GM23338 (cell line): ENCODE results near the gene PHYKPL. TPM values are rescaled to one million over a fixed set of nuclear protein-coding genes. Genes with fewer than 3 reads are reported as not detected.
"Not testable (repeated sequence)": the region's sequence is repeated elsewhere in the genome, so short reads cannot be mapped to it uniquely, and the experiment has no call there.

ENCODE experiments used
- ATAC-seq: fragments of 200-7000 bp; cut with Tn5 transposase; 3 replicates; pipeline ENCODE4 v1.9.1; 2020
- DNase-seq: peaks from one replicate; pipeline ENCODE4 v3.0.0-alpha.2; 2015; ENCODE audit warnings: low spot score
- H2AFZ ChIP-seq: fragments of 200-600 bp; sonication (generic); 2 replicates; pipeline ENCODE4 v1.8.0; 2016; ENCODE audit warnings: antibody characterized with exemption, mild to moderate bottlenecking, moderate library complexity
- H3F3A ChIP-seq: fragments of 200-600 bp; sonication (generic); replicated peaks from 2 replicates; pipeline ENCODE4 v1.8.0; 2017; ENCODE audit warnings: antibody characterized with exemption, mixed run types, low read depth
- H3K27ac ChIP-seq: fragments of 200-600 bp; sonication (generic); 2 replicates; pipeline ENCODE4 v1.6.1; 2016; ENCODE audit warnings: low read depth
- H3K27me3 ChIP-seq: fragments of 200-600 bp; sonication (generic); 2 replicates; pipeline ENCODE4 v1.8.0; 2016; ENCODE audit warnings: mild to moderate bottlenecking, mixed run types, moderate library complexity; ENCODE audit not compliant: insufficient read depth
- H3K36me3 ChIP-seq: fragments of 200-600 bp; sonication (generic); 2 replicates; pipeline ENCODE4 v1.8.0; 2016; ENCODE audit warnings: mild to moderate bottlenecking; ENCODE audit not compliant: insufficient read depth
- H3K4me1 ChIP-seq: fragments of 200-600 bp; sonication (generic); 2 replicates; pipeline ENCODE4 v1.8.0; 2016; ENCODE audit warnings: mild to moderate bottlenecking, moderate library complexity; ENCODE audit not compliant: insufficient read depth
- H3K4me2 ChIP-seq: fragments of 200-600 bp; sonication (generic); 2 replicates; pipeline ENCODE4 v1.7.1; 2017; ENCODE audit warnings: mixed run types
- H3K4me3 ChIP-seq: fragments of 200-600 bp; sonication (generic); 2 replicates; pipeline ENCODE4 v1.6.1; 2016; ENCODE audit warnings: mixed run types
- H3K79me2 ChIP-seq: fragments of 200-600 bp; sonication (generic); replicated peaks from 2 replicates; pipeline ENCODE4 v1.8.0; 2017; ENCODE audit warnings: mild to moderate bottlenecking; ENCODE audit not compliant: insufficient read depth
- H3K9me2 ChIP-seq: fragments of 200-600 bp; sonication (generic); 2 replicates; pipeline ENCODE4 v1.8.0; 2017; ENCODE audit not compliant: insufficient read depth
- H4K20me1 ChIP-seq: fragments of 200-600 bp; sonication (generic); replicated peaks from 2 replicates; pipeline ENCODE4 v1.8.0; 2017; ENCODE audit warnings: mild to moderate bottlenecking; ENCODE audit not compliant: insufficient read depth
- H3K27ac Mint-ChIP-seq: 2 replicates; pipeline ENCODE4 v1.8.0; 2020; ENCODE audit warnings: inconsistent platforms, mild to moderate bottlenecking, moderate library complexity, mixed read lengths
- H3K27me3 Mint-ChIP-seq: 3 replicates; pipeline ENCODE4 v1.8.0; 2022; ENCODE audit warnings: low read depth, mild to moderate bottlenecking, moderate library complexity, mixed read lengths, inconsistent platforms; ENCODE audit not compliant: insufficient read depth, poor library complexity
- H3K36me3 Mint-ChIP-seq: 3 replicates; pipeline ENCODE4 v1.8.0; 2021; ENCODE audit warnings: low read depth, mild to moderate bottlenecking, inconsistent platforms, moderate library complexity, mixed read lengths
- H3K4me1 Mint-ChIP-seq: 3 replicates; pipeline ENCODE4 v1.8.0; 2020; ENCODE audit warnings: mild to moderate bottlenecking, inconsistent platforms, mixed read lengths
- H3K4me3 Mint-ChIP-seq: 3 replicates; pipeline ENCODE4 v1.8.0; 2021; ENCODE audit warnings: moderate library complexity, mild to moderate bottlenecking, inconsistent platforms, mixed read lengths
- H3K9me3 Mint-ChIP-seq: 3 replicates; pipeline ENCODE4 v1.8.0; 2020; ENCODE audit warnings: moderate library complexity, mild to moderate bottlenecking, inconsistent platforms, mixed read lengths
- EZH2 ChIP-seq: fragments of 200-600 bp; sonication (generic); IDR thresholded peaks from one replicate; pipeline ENCODE4 v1.8.0; 2017; ENCODE audit warnings: antibody characterized with exemption, mild to moderate bottlenecking, low read depth; ENCODE audit not compliant: unreplicated experiment
- EZH2phosphoT487 ChIP-seq: fragments of 200-600 bp; sonication (generic); IDR thresholded peaks from one replicate; pipeline ENCODE4 v1.8.1; 2018; ENCODE audit warnings: antibody characterized with exemption; ENCODE audit not compliant: unreplicated experiment
- NANOG ChIP-seq: IDR thresholded peaks from 2 replicates; pipeline ENCODE4 v1.6.1; 2016; ENCODE audit warnings: antibody characterized with exemption, borderline replicate concordance
- POLR2AphosphoS5 ChIP-seq: IDR thresholded peaks from 2 replicates; pipeline ENCODE4 v1.6.1; 2016; ENCODE audit warnings: antibody characterized with exemption, low read depth
- STAT1 ChIP-seq: IDR thresholded peaks from one replicate; pipeline ENCODE4 v1.6.1; 2016; ENCODE audit warnings: antibody characterized with exemption; ENCODE audit not compliant: unreplicated experiment
- ZNF114 ChIP-seq: fragments of 250-450 bp; sonication (Bioruptor Pico); IDR thresholded peaks from 2 replicates; pipeline ENCODE4 v1.5.0; 2020; ENCODE audit warnings: mild to moderate bottlenecking, moderate library complexity
- ZNF331 ChIP-seq: fragments of 250-450 bp; sonication (Bioruptor Pico); IDR thresholded peaks from 2 replicates; pipeline ENCODE4 v1.5.0; 2020; ENCODE audit warnings: low read depth, mild to moderate bottlenecking, moderate library complexity
- polyA plus RNA-seq: library from polyadenylated mRNA; unstranded; fragments of >200 nt; fragmentation: Nextera tagmentation; extraction: Ambion mirVana; gene quantifications from 2 replicates; pipeline ENCODE4 v1.2.1, GENCODE V29; 2016
- total RNA-seq: library from RNA; depleted of rRNA; stranded (reverse); fragments of >200 nt; shearing (Covaris generic); gene quantifications from 2 replicates; pipeline ENCODE4 v1.2.3, GENCODE V29; 2014
- TF ChIP-seq, protein P1 (sequence below): IDR thresholded peaks from one replicate; pipeline ENCODE4 v1.6.1; 2018; ENCODE audit warnings: antibody characterized with exemption; ENCODE audit not compliant: unreplicated experiment
- TF ChIP-seq, protein P2 (sequence below), 2 experiments: fragments of 200-600 bp in 1 of 2; sonication (generic) in 1 of 2; conservative IDR thresholded peaks; 2 replicates each; pipeline versions ENCODE4 v1.5.1 to v1.6.1; 2016 to 2017; ENCODE audit warnings: antibody characterized with exemption in 2 of 2, low read depth in 2 of 2, mild to moderate bottlenecking in 2 of 2, moderate library complexity in 1 of 2
- TF ChIP-seq, protein P3 (sequence below): IDR thresholded peaks from 2 replicates; pipeline ENCODE4 v1.6.1; 2016; ENCODE audit warnings: antibody characterized with exemption

The PHYKPL gene
- total and polyA plus RNA-seq, 2 experiments from 2014 or later = 15.9 to 20.8 TPM

DNA sequence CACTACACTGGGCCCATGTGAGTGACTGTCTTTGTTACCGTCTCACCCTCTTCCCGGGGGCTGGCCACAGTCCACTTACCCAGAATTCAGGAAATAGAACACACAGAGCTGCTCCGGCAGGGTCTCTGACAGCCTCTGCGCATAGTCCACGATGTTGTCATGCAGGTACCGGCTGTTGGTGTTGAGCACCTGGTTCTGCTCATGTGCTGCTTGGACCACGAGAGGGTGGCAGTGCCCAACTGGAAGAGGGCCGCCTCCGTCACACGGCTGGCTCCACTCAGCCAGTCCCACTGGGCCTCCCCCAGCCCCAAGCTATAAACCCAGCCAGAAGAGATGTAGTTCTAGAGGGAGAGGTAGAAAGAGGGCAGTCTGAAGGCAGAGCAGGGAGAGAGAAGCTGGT lies 2.7 kb downstream of the PHYKPL start (continued):
- TF ChIP-seq, protein P1, sequence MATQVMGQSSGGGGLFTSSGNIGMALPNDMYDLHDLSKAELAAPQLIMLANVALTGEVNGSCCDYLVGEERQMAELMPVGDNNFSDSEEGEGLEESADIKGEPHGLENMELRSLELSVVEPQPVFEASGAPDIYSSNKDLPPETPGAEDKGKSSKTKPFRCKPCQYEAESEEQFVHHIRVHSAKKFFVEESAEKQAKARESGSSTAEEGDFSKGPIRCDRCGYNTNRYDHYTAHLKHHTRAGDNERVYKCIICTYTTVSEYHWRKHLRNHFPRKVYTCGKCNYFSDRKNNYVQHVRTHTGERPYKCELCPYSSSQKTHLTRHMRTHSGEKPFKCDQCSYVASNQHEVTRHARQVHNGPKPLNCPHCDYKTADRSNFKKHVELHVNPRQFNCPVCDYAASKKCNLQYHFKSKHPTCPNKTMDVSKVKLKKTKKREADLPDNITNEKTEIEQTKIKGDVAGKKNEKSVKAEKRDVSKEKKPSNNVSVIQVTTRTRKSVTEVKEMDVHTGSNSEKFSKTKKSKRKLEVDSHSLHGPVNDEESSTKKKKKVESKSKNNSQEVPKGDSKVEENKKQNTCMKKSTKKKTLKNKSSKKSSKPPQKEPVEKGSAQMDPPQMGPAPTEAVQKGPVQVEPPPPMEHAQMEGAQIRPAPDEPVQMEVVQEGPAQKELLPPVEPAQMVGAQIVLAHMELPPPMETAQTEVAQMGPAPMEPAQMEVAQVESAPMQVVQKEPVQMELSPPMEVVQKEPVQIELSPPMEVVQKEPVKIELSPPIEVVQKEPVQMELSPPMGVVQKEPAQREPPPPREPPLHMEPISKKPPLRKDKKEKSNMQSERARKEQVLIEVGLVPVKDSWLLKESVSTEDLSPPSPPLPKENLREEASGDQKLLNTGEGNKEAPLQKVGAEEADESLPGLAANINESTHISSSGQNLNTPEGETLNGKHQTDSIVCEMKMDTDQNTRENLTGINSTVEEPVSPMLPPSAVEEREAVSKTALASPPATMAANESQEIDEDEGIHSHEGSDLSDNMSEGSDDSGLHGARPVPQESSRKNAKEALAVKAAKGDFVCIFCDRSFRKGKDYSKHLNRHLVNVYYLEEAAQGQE = no peak
- TF ChIP-seq, protein P2, sequence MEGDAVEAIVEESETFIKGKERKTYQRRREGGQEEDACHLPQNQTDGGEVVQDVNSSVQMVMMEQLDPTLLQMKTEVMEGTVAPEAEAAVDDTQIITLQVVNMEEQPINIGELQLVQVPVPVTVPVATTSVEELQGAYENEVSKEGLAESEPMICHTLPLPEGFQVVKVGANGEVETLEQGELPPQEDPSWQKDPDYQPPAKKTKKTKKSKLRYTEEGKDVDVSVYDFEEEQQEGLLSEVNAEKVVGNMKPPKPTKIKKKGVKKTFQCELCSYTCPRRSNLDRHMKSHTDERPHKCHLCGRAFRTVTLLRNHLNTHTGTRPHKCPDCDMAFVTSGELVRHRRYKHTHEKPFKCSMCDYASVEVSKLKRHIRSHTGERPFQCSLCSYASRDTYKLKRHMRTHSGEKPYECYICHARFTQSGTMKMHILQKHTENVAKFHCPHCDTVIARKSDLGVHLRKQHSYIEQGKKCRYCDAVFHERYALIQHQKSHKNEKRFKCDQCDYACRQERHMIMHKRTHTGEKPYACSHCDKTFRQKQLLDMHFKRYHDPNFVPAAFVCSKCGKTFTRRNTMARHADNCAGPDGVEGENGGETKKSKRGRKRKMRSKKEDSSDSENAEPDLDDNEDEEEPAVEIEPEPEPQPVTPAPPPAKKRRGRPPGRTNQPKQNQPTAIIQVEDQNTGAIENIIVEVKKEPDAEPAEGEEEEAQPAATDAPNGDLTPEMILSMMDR (conservative IDR thresholded peaks at IDR 0.05; ENCODE audit: low read depth in 2 of 2) = no peak
- no peak for TF ChIP-seq NANOG
- no peak for TF ChIP-seq EZH2
- no peak for TF ChIP-seq ZNF114 (CRISPR knock-in tag)
- TF ChIP-seq ZNF331 (CRISPR knock-in tag) = no peak
- TF ChIP-seq POLR2AphosphoS5 = no peak
- no peak for TF ChIP-seq EZH2phosphoT487

DNA sequence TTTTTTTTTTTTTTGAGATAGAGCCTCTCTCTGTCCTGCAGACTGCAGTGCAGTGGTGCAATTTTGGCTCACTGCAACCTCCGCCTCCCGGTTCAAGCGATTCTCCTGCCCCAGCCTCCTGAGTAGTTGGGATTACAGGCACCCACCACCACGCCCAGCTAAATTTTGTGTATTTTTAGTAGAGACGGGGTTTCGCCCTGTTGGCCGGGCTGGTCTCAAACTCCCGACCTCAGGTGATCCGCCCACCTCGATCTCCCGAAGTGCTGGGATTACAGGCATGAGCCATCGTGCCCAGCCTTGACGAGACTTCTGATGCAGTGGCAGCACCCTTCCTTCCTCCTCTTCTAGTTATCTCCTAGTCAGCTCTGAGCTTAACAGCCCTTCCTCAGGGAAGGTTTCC lies 3.5 kb downstream of the PHYKPL start:
- H3K9me2 ChIP-seq, H3K4me3 Mint-ChIP-seq, H3K36me3 ChIP-seq, H3K9me3 Mint-ChIP-seq, ATAC-seq, H3K4me3 ChIP-seq, DNase-seq, H3K27me3 ChIP-seq, H3K27ac Mint-ChIP-seq, H3K27ac ChIP-seq, H4K20me1 ChIP-seq, H3K4me2 ChIP-seq, H2AFZ ChIP-seq: not testable (repeated sequence)
- Mint-ChIP-seq H3K27me3 (peaks cover 18% of the 10 kb centered on the region), H3K4me1 (peaks cover 23% of the 10 kb centered on the region), H3K36me3 (peaks cover 55% of the 10 kb centered on the region)
- Histone ChIP-seq H3K79me2 (peaks cover 13% of the 10 kb centered on the region; the same call in 1 of the 2 replicates), H3F3A (peaks cover 13% of the 10 kb centered on the region), H3K4me1 (peaks cover 12% of the 10 kb centered on the region; the same call in 1 of the 2 replicates)

GRCh38 chr5:178228609-178229008 lies 4.0 kb downstream of the PHYKPL start:
- peaks cover 55% of the 10 kb centered on the region for H3K36me3 Mint-ChIP-seq
- no peak for TF ChIP-seq STAT1
- TF ChIP-seq, protein P3, sequence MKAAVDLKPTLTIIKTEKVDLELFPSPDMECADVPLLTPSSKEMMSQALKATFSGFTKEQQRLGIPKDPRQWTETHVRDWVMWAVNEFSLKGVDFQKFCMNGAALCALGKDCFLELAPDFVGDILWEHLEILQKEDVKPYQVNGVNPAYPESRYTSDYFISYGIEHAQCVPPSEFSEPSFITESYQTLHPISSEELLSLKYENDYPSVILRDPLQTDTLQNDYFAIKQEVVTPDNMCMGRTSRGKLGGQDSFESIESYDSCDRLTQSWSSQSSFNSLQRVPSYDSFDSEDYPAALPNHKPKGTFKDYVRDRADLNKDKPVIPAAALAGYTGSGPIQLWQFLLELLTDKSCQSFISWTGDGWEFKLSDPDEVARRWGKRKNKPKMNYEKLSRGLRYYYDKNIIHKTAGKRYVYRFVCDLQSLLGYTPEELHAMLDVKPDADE = no peak

More at GRCh38 chr5:178228609-178229008, 4.0 kb downstream of the PHYKPL start:
- H2AFZ ChIP-seq = no peak overlapping the region
- Mint-ChIP-seq H3K9me3 (no peaks in the 10 kb centered on the region; the same call in 2 of the 3 replicates), H3K27ac (no peak overlapping the region), H3K27me3 (peaks cover 15% of the 10 kb centered on the region), H3K4me1 (peaks cover 28% of the 10 kb centered on the region), H3K4me3 (no peak overlapping the region)
- H3K27me3 ChIP-seq = no peaks in the 10 kb centered on the region
- H4K20me1 ChIP-seq = no peaks in the 10 kb centered on the region
- peaks cover 12% of the 10 kb centered on the region for H3F3A ChIP-seq
- no peaks in the 10 kb centered on the region for H3K9me2 ChIP-seq
- H3K4me3 ChIP-seq = no peak overlapping the region
- peaks cover 17% of the 10 kb centered on the region; the same call in 1 of the 2 replicates for H3K4me1 ChIP-seq
- peaks cover 13% of the 10 kb centered on the region; the same call in 1 of the 2 replicates for H3K79me2 ChIP-seq
- no peak overlapping the region for H3K4me2 ChIP-seq
- DNase-seq (no peak), ATAC-seq (no peak)
- H3K27ac ChIP-seq = no peak overlapping the region
- peaks cover 9% of the 10 kb centered on the region for H3K36me3 ChIP-seq
